HL-60/S4 treated with retinoic acid at 250 ng/mL for 4 days and 3 days (cell line): ENCODE results near the gene NDUFA8.

Experiments used
- in situ Hi-C: fragments of 300-500 bp; cut with MboI; formaldehyde crosslinking; loops from 2 replicates; pipeline ENCODE4 v1.7.0; 2022; ENCODE audit warnings: low sequenced_read_pairs

The NDUFA8 gene

DNA sequence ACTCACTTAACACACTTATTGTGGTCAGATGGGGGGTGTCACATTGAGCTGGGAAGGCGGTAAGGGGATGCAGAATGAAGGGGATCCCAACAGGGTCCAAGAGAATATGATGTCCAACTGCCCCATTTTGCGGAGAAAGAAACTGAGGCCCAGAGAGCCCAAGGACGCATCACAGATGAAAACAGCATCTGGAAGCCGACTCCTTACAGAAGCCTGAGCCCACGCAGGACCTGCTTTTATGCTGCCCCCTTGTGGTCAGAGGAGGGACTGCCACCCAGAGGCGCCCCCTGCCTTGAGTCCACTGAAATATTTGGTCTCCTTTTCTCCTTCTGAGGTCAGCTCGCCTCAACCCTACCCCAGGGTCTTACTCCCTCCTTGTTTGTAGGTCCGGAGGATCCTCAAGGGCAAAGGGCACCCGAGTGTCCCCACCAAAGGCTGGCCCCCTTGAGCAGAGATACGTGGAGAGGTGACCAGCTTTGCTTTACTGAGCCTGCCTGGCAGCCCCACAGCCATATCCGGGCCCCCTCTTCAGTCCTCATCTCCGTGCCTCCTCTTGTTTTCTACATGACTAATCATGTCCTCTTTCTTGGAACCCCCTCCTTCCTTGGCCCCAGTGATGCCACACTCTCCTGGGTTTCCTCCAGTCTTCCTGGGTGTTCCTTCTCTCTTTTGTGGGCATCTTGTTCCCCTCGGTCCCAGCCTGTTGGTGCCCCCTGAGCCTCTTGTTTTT is 36.5 kb downstream of the NDUFA8 start:
- in situ Hi-C loops = loop anchor here (10.0 to 25.0 kb wide), 2 partner anchors 222 to 689 kb away; partner anchors contain the start of gene OR1K1

DNA sequence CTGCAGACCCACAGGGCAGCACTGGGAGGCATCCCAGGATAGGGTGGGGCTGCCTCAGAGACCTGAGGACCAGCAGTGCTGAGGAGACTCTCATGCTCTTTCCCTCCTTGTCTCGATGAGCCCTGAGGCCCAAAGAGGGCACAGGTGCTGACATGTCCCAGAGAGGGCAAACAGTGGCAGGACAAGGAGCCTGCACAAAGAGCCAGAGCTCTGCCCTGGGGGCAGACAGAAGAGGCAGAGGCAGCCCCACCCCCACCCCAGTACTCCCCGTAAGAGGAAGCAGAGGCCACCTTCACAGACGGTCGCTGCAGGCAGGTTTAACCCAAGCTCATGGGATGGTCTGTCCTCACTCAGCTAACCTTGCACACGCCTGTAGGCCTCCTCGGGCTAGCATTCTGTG is 37.1 kb downstream of the NDUFA8 start:
- in situ Hi-C loops = loop anchor here (10.0 to 25.0 kb wide), 2 partner anchors 222 to 690 kb away; partner anchors contain the start of gene OR1K1

DNA sequence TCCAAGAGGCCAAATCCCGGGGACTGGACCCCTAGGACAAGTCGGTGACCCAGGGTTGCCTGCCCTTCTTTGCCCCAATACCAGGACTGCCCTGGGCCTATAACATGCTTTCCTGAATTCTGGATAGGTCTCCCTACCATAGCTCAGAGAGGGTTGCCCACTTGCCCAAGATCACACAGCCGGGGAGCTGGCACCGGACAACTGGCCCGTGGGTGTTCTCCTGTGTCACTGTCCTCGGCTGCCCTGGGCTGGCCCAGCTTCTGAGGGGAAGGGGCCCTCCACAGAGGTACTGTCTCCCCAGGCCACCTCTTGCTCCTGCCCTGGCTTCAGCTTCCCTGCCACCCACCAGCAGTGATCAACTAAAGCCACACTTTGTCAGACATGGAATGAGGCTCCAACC is 37.6 kb downstream of the NDUFA8 start:
- in situ Hi-C loops = loop anchor here (10.0 to 25.0 kb wide), 2 partner anchors 223 to 690 kb away; partner anchors contain the start of gene OR1K1

DNA sequence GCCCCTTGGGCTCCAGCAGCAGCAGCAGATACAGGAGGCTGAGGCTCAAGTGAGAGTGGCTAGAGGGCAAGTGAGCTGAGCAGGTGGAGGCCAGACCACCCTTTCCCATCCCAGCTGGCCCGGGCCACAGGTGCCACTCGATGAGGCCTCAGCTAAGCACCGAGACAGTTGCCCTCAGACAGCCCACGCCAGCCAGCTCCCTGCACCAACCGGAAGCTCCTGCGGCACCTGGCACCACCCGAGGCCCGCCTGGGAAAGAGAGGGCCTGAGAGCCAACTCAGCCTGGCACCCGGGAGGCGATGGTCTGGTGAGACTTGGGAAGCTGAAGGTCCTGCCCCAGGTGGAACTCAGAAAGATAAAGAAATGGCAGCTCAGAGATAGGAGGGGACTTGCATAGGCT is 38.2 kb downstream of the NDUFA8 start:
- in situ Hi-C loops = loop anchor here (10.0 to 25.0 kb wide), 2 partner anchors 223 to 691 kb away; partner anchors contain the start of gene OR1K1

DNA sequence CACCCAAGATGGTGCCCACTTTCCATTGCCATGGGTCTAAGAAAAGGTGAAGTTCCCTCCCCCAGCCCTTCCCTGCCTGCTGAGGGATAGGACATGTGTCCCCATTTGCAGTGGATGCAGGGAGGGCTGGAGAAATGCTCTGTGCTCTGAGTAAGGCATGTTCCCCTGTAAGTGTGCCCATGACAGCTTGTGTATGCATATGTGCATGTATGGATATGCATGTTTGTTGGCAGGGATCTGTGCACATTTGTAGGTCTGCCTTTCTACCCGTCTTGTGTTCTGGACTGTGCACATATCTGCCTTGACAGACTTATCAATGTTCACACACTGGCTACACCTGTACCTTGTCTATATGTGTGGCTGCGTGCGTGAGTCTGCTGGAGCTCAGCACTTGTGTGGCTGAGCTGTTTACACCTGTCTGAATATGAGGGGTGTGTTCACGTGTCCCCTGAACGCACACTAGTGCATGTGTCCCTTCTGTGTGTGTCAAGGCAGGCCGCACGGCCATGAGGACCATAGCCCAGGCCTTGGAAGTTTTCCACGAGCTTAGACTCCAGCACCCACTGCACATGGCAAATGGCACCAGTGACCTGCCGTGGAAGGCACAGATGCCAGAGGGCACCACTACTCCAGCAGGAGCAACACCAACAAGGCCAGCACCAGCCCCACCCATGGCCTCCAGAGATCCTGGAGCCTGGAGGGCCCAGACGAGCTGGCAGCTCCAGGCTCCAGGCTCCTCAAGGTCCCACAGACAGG is 39.1 kb downstream of the NDUFA8 start:
- in situ Hi-C loops = loop anchor here (10.0 to 25.0 kb wide), 2 partner anchors 224 to 692 kb away; partner anchors contain the start of gene OR1K1

DNA sequence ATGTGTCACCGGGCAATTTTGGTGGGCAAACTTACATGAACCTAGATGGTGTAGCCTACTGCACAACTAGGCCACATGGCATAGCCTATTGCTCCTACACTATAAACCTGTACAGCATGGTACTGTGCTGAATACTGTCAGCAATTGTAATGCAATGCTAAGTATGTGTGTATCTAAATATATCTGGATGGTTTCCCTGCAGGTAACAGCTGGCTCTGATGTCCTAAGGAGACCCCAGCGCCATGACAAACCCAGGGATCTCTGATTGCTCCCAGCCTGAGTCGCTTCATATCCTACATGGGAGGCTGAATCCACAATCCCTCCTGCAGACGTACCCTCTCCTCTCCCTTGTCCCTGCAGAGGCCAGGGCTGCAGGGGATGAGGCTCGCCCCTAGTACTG is 39.9 kb downstream of the NDUFA8 start:
- in situ Hi-C loops = loop anchor here (10.0 to 25.0 kb wide), 2 partner anchors 225 to 693 kb away; partner anchors contain the start of gene OR1K1

DNA sequence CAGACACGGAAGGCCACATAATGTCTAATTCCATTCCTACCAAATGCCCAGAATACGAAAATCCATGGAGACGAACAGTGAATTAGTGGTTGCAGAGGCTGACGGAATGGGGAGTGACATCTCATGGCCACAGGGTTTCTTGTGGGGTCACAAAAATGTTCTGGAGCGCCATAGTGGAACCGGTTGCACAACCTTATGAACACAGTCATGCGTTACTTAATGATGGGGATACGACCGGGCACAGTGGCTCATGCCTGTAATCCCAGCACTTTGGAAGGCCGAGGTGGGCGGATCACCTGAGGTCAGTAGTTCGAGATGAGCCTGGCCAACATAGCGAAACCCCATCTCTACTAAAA is 40.4 kb downstream of the NDUFA8 start:
- in situ Hi-C loops = loop anchor here (25.0 kb wide), 1 partner anchor 693 kb away; the partner anchor contains the start of gene OR1K1

DNA sequence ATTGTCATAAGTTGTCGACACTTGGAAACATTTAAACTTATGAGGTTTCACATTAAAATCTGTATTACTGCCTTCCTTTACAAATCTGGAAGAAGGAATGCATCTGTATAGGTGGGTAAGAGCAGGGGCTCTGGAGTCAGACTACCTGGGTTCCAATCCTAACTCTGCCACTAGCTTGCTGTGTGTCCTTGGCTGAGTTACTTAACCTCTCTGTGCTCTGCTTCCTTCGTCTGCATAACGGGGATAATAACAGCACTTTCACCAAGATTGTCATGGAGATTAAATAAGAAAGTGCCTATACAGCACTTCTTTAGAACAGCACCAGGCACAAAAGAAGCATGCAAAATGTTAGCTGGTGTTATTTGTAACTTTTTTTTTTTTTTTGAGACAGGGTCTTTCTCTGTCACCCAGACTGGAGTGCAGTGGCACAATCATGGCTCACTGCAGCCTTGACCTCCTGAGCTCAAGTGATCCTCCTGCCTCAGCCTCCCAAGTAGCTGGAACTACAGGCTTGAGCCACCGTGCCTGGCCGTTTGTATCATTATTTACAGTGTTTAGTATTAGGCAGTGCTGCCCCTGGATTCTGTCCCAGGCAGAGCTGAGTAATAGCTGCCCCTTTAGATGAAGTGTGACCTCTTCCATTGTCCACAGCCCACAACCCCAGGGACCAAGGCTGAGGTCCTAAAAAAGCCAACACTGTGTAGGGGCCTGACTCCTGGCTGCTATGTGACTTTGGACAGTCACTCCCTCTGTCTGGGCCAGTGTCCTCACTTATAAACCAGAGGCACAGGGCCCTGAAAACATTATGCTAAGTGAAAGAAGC is 41.0 kb downstream of the NDUFA8 start:
- in situ Hi-C loops = loop anchor here (25.0 kb wide), 1 partner anchor 694 kb away; the partner anchor contains the start of gene OR1K1

DNA sequence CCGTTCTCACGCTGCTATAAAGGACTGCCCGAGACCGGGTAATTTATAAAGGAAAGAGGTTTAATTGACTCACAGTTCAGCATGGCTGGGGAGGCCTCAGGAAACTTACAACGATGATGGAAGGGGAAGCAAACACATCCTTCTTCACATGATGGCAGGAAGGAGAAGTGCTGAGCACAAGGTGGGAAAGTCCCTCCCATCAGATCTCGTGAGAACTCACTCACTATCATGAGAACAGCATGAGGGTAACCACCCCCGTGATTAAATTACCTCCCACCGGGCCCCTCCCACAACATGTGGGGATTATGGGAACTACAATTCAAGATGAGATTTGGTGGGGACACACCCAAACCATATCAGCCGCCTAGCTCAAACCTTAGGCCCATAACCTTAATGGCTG is 42.3 kb downstream of the NDUFA8 start:
- in situ Hi-C loops = loop anchor here (25.0 kb wide), 1 partner anchor 695 kb away; the partner anchor contains the start of gene OR1K1

DNA sequence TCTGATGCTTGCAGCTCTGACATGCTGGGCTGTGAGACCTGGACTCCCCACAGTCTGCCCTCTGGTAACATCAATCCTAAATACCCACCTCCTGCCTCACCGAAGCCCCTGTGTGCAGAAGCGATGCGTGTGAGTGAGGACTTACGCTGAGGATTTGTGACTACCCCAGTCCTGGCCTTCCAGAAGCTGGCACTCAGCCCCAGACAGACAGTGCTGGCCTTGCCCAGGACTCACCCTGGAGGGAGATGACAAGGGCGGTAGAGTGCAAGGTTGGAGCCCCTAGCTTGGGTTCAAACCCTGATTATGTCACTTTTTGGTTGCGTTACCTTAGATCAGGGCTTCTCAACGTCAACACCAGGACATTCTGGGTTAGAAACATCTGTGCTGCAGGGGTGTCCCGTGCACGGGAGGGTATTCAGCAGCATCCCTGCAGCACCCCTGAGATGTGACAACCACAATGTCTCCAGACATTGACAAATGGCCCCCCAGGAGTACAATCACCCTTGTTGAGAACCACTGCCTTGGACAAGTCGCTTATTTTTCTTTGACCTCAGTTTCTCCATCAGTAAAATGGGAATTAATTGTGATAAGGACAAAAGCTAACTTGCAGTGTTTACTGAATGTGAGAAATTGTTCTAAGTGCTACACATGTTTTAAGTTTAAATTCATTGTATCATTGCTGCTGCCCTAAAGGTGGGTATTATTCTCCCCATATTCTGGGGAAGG is 43.0 kb downstream of the NDUFA8 start:
- in situ Hi-C loops = loop anchor here (25.0 kb wide), 1 partner anchor 696 kb away; the partner anchor contains the start of gene OR1K1

DNA sequence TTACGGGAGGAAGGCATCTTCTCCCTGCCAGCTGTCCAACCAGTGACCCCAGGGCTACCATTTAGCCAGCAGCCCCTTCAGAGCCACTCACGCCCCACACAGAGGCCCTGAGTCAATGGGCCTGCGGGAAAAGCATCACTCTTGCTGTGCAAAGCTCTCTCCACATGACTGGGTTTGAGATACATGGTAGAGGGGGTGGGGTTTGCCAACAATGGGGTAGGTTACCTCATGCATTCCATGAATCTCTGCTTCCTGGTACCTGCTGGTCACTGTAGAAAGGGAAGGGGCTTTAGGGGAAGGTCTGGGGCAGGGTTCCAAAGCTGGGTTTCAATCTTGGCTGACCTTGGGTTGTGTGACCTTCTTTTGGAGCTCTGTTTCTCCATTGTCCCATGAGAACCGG is 43.5 kb downstream of the NDUFA8 start:
- in situ Hi-C loops = loop anchor here (25.0 kb wide), 1 partner anchor 696 kb away; the partner anchor contains the start of gene OR1K1

DNA sequence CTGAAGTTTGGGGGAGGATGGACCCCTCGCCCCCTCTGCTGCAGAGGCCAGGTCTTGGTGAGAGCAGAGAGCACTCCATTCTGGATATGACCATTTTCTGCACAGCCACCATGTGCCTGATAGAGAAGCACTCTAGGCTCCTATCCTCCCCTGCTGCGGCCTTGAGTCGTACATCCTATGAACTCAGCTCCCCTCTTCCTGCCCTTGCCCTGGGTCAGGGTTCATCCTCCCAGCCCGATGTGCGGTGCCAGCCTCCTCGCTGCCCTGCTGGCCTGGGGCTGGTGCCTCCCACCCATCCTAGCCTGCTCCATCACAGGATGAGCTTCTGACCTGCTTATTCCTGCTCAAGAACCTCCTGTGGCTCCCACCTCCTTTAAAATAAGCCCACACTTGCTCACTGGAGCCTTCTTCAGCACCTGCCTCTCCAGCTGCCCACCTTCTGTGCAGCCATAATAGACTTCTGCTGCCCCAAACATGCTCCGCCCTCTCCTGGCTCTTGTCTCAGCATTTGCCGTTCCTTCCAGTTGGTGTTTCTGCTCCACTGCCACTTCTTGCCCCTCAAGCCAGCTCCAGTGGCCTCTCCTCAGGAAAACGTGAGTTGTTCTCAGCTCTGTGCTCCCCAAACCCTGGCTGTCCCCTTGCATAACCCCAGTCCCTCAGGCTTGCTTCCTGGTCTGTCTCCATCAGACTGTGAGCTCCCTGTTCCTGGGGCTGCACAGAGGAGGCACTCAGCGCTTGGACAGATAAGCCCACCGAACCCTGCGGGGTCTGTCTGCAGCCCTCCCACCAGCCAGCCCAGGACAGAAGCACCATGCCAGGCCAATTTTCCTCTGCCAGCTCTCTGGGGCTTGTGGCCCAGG is 44.2 kb downstream of the NDUFA8 start:
- in situ Hi-C loops = loop anchor here (25.0 kb wide), 1 partner anchor 697 kb away; the partner anchor contains the start of gene OR1K1

DNA sequence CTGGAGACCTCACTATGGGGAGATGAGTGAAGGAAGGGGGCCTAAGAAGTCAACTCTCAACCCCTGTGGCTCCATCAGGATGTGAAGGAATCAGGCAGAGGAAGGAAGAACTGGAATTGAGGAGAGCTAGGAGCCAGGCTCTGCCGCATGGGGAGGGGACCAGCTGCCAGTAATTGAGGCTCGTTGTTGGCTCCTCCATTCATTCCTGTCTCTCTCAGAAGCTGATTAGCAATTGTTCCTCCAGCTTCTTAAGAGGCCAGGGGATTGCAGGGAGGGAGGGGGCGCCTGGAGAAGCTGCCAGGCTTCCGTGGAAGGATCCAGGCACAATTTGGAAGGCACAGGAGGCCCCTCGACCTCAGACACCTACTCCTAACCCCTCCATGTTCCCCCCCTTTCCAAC is 46.0 kb downstream of the NDUFA8 start:
- in situ Hi-C loops = loop anchor here (25.0 kb wide), 1 partner anchor 699 kb away; the partner anchor contains the start of gene OR1K1

DNA sequence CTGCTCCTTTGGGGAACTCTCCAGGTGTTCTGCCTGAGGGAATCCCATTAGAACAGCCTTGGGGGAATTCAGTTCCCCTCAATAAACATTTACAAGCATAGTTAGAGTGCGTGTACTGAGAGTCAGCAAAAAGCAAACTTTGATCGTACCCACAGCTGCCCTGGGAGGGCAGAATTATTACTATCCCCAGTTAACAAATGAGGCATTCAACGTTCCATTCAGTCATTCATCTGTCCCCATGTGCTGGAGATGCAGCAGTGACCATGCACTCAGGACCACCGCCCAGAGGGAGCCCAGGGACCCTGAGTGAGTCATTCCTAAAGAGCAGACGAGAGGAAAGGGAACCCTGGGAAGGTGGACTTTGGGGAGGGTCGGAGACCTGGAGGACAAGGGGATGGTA is 47.3 kb downstream of the NDUFA8 start:
- in situ Hi-C loops = loop anchor here (25.0 kb wide), 1 partner anchor 700 kb away; the partner anchor contains the start of gene OR1K1

DNA sequence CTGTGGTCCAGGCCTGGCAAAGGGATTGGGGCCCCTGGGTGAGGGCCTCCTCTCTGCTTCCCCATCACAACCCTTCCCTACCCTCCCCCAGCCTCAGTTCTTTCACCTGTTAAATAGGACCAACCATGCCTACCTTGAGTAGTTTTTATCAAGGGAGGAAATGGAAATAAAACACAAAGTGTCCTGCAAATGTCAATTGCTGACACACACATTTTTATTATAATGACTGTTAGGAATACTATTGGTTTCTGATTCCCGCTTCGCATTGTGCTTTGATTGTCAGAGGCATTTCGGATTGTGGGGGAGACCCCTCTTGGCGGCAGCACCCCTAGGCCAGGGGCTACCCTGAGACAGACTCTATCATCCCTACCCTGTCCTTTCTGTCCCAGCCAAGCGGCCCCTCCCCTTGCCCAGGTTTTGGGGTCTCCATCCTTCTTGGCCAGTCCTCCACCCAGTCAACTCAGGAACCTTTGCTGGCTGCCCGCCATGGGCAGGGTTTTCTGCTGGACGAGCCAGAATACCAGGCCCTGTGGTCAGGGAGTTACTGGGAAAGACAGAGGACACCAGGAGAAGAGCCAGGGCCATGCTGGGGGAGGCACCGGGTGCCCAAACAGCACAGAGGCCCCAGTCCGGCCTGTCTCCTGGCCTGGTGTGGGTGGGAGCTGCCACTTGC is 48.0 kb downstream of the NDUFA8 start:
- in situ Hi-C loops = loop anchor here (25.0 kb wide), 1 partner anchor 701 kb away; the partner anchor contains the start of gene OR1K1

DNA sequence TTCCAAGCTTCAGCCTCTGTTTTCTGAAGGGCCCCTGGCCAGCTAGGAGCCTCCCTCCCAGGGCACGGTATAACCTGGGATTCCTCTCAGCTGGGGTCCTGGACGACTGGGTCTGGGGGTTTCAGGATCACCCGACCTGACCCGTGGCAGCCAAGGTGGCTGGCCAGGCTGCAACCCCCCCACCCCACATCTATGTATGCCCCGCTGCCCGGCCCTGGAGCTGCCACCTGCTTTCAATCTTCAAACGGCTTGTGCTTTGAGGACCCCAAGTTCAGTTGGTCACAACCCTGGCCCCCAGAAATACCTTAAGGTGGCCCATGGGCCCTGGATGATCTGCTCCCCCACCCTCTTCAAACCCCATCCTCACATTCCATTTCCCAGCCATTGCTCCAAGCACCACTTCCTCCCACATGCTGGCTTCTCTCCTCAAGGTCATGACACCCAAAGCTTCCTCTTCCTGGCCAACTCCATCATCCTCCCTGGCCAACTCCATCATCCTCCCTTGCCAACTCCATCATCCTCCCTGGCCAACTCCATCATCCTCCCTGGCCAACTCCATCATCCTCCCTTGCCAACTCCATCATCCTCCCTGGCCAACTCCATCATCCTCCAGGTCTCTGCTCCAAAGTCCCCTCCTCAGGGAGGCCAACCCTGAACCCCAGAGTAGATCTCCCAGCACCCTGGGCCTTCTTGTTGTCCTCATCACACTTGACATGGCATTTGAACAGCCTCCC is 49.3 kb downstream of the NDUFA8 start:
- in situ Hi-C loops = loop anchor here (25.0 kb wide), 1 partner anchor 702 kb away; the partner anchor contains the start of gene OR1K1
